ENCODE data around the gene DLGAP1.

DLGAP1 gene

GRCh38 chr18:3709205-3709604, 745.9 kb downstream of the DLGAP1 start:
- ChIA-PET CTCF (interaction anchor here (1.0 to 4.1 kb wide), 4 partner anchors 13 to 176 kb away, joined by 3 to 18 read pairs (median 5); no protein-coding TSS in a partner anchor), POLR2A (no interaction called here)
- peaks cover 8% of the 10 kb centered on the region for H3K4me1 ChIP-seq (ENCODE audit: control insufficient read depth, insufficient read depth, low read length)
- H3K27ac ChIP-seq (ENCODE audit: extremely low read depth, low read depth, low read length): no peak overlapping the region
- H3K36me3 ChIP-seq (ENCODE audit: control insufficient read depth in 2 of 2, insufficient read depth in 1 of 2, low read length in 2 of 2): no peaks in the 10 kb centered on the region
- H3K9me3 ChIP-seq (ENCODE audit: control insufficient read depth, insufficient read depth, low read depth, low read length): no peaks in the 10 kb centered on the region
- no peak overlapping the region for H3K4me3 ChIP-seq (ENCODE audit: low read depth, low read length)
- TF ChIP-seq ZNF26 (tag by site-specific recombination; IDR thresholded peaks at IDR 0.05) (no peak), ZNF626 (tag by site-specific recombination; IDR thresholded peaks at IDR 0.05) (no peak), SCRT2 (tag by site-specific recombination; IDR thresholded peaks at IDR 0.05) (no peak), SETDB1 (IDR thresholded peaks at IDR 0.05; ENCODE audit: insufficient read length, low read length) (no peak), ZNF513 (tag by site-specific recombination; IDR thresholded peaks at IDR 0.05) (no peak), GLIS1 (tag by site-specific recombination; IDR thresholded peaks at IDR 0.05) (no peak), GFI1B (tag by site-specific recombination; IDR thresholded peaks at IDR 0.05) (no peak), KLF9 (tag by site-specific recombination; IDR thresholded peaks at IDR 0.05; ENCODE audit: low read depth) (no peak), ZNF292 (tag by site-specific recombination; IDR thresholded peaks at IDR 0.05; ENCODE audit: borderline replicate concordance, low read depth) (no peak), ZBTB7A (tag by site-specific recombination; IDR thresholded peaks at IDR 0.05; ENCODE audit: low read depth) (no peak), ZNF600 (tag by site-specific recombination; IDR thresholded peaks at IDR 0.05) (no peak), OVOL3 (tag by site-specific recombination; IDR thresholded peaks at IDR 0.05) (no peak), MEIS1 (CRISPR knock-in tag; IDR thresholded peaks at IDR 0.05; ENCODE audit: borderline replicate concordance) (no peak), WT1 (tag by site-specific recombination; IDR thresholded peaks at IDR 0.05) (no peak), TCF7L2 (IDR thresholded peaks at IDR 0.05; ENCODE audit: borderline replicate concordance, low read depth, low read length) (no peak)

GRCh38 chr18:3706279-3707097, 748.6 kb downstream of the DLGAP1 start:
- CTCF ChIA-PET: interaction anchor here (0.6 to 4.6 kb wide), 4 partner anchors 20 to 288 kb away, joined by 3 to 43 read pairs (median 4); no protein-coding TSS in a partner anchor
- no peaks in the 10 kb centered on the region for H3K36me3 ChIP-seq (ENCODE audit: control insufficient read depth in 2 of 2, insufficient read depth in 1 of 2, low read length in 2 of 2)

More at GRCh38 chr18:3706279-3707097, 748.6 kb downstream of the DLGAP1 start:
- H3K4me3 ChIP-seq (ENCODE audit: low read depth, low read length): no peak overlapping the region
- H3K27ac ChIP-seq (ENCODE audit: extremely low read depth, low read depth, low read length): no peak overlapping the region
- POLR2A ChIA-PET: no interaction called here
- H3K4me1 ChIP-seq (ENCODE audit: control insufficient read depth, insufficient read depth, low read length): peaks cover 8% of the 10 kb centered on the region
- no peaks in the 10 kb centered on the region for H3K9me3 ChIP-seq (ENCODE audit: control insufficient read depth, insufficient read depth, low read depth, low read length)
- TF ChIP-seq ZBTB10 (tag by site-specific recombination; IDR thresholded peaks at IDR 0.05) (no peak), ZSCAN4 (tag by site-specific recombination; IDR thresholded peaks at IDR 0.05) (no peak), YY2 (tag by site-specific recombination; IDR thresholded peaks at IDR 0.05) (no peak), ZNF24 (tag by site-specific recombination; IDR thresholded peaks at IDR 0.05) (no peak), ZNF146 (tag by site-specific recombination; IDR thresholded peaks at IDR 0.05) (no peak)
